Mesenchymal stem cell (in vitro differentiated cells and primary cell): ENCODE results near the gene NOL4L.

Source experiments
- DNase-seq: peaks from one replicate; pipeline ENCODE4 v3.0.0-alpha.2; 2013
- H2AFZ ChIP-seq: one replicate; pipeline ENCODE4 v1.6.1; 2013; ENCODE audit warnings: low read depth, mild to moderate bottlenecking, control low read depth, inconsistent platforms, low read length, moderate library complexity
- H2AK5ac ChIP-seq: 2 replicates; pipeline ENCODE4 v1.6.1; 2013; ENCODE audit warnings: low read length, moderate library complexity, mild to moderate bottlenecking, inconsistent platforms; ENCODE audit not compliant: severe bottlenecking
- H2BK120ac ChIP-seq: one replicate; pipeline ENCODE4 v1.6.1; 2013; ENCODE audit warnings: low read depth, mild to moderate bottlenecking, inconsistent platforms, low read length, moderate library complexity
- H2BK12ac ChIP-seq, 2 experiments: one replicate each; pipeline ENCODE4 v1.6.1; 2013; ENCODE audit warnings: inconsistent platforms in 2 of 2, low read length in 2 of 2, mild to moderate bottlenecking in 2 of 2, moderate library complexity in 2 of 2, control low read depth in 1 of 2
- H2BK15ac ChIP-seq: one replicate; pipeline ENCODE4 v1.6.1; 2013; ENCODE audit warnings: mild to moderate bottlenecking, low read depth, inconsistent platforms; ENCODE audit not compliant: poor library complexity, severe bottlenecking
- H2BK5ac ChIP-seq: 2 replicates; pipeline ENCODE4 v1.6.1; 2013; ENCODE audit warnings: low read depth, mild to moderate bottlenecking, low read length, control low read depth, inconsistent platforms; ENCODE audit not compliant: poor library complexity, severe bottlenecking
- H3K14ac ChIP-seq, 2 experiments: one replicate each; pipeline ENCODE4 v1.6.1; 2013; ENCODE audit warnings: inconsistent platforms in 2 of 2, low read length in 2 of 2, control low read depth in 1 of 2, mild to moderate bottlenecking in 1 of 2, moderate library complexity in 1 of 2
- H3K18ac ChIP-seq, 2 experiments: one replicate each; pipeline ENCODE4 v1.6.1; 2013; ENCODE audit warnings: inconsistent platforms in 2 of 2, low read length in 2 of 2, control low read depth in 1 of 2, low read depth in 1 of 2, mild to moderate bottlenecking in 1 of 2
- H3K23ac ChIP-seq, 2 experiments: one replicate each; pipeline ENCODE4 v1.6.1; 2013; ENCODE audit warnings: inconsistent platforms in 2 of 2, low read length in 2 of 2, mild to moderate bottlenecking in 2 of 2, moderate library complexity in 2 of 2, control low read depth in 1 of 2
- H3K27ac ChIP-seq: 2 replicates; pipeline ENCODE4 v1.5.1; 2013; ENCODE audit warnings: mild to moderate bottlenecking, moderate library complexity, low read length, control low read depth, inconsistent platforms; ENCODE audit not compliant: poor library complexity, severe bottlenecking
- H3K27me3 ChIP-seq, 2 experiments: 2 replicates each; pipeline versions ENCODE4 v1.6.1 to v1.7.0; 2013; ENCODE audit warnings: low read length in 2 of 2, mild to moderate bottlenecking in 2 of 2, moderate library complexity in 2 of 2, control low read depth in 1 of 2, inconsistent platforms in 1 of 2; ENCODE audit not compliant: control insufficient read depth in 1 of 2, insufficient read depth in 1 of 2
- H3K36me3 ChIP-seq, 2 experiments: 2 replicates each; pipeline versions ENCODE4 v1.6.1 to v1.7.0; 2013; ENCODE audit warnings: low read length in 2 of 2, control low read depth in 1 of 2, inconsistent platforms in 1 of 2, low read depth in 1 of 2, mild to moderate bottlenecking in 1 of 2; ENCODE audit not compliant: insufficient read depth in 2 of 2, control insufficient read depth in 1 of 2
- H3K4ac ChIP-seq, 2 experiments: one replicate each; pipeline ENCODE4 v1.6.1; 2013; ENCODE audit warnings: inconsistent platforms in 2 of 2, low read length in 2 of 2, mild to moderate bottlenecking in 2 of 2, moderate library complexity in 2 of 2, control low read depth in 1 of 2, low read depth in 1 of 2
- H3K4me1 ChIP-seq: 2 replicates; pipeline ENCODE4 v1.6.1; 2013; ENCODE audit warnings: low read depth, low read length, control low read depth; ENCODE audit not compliant: control insufficient read depth, insufficient read depth
- H3K4me2 ChIP-seq: 2 replicates; pipeline ENCODE4 v1.6.1; 2013; ENCODE audit warnings: low read length, mild to moderate bottlenecking, inconsistent platforms; ENCODE audit not compliant: poor library complexity, severe bottlenecking
- H3K4me3 ChIP-seq, 2 experiments: 2 replicates each; pipeline versions ENCODE4 v1.5.1 to v1.7.0; 2013; ENCODE audit warnings: low read length in 2 of 2, mild to moderate bottlenecking in 2 of 2, control low read depth in 1 of 2, low read depth in 1 of 2; ENCODE audit not compliant: insufficient read depth in 1 of 2
- H3K79me1 ChIP-seq: replicated peaks from 2 replicates; pipeline ENCODE4 v1.6.1; 2013; ENCODE audit warnings: mild to moderate bottlenecking, control low read depth, low read length, inconsistent platforms; ENCODE audit not compliant: poor library complexity, severe bottlenecking
- H3K9ac ChIP-seq: 2 replicates; pipeline ENCODE4 v1.7.0; 2013; ENCODE audit warnings: mild to moderate bottlenecking, low read length, moderate library complexity
- H3K9me3 ChIP-seq: 2 replicates; pipeline ENCODE4 v1.7.0; 2013; ENCODE audit warnings: mild to moderate bottlenecking, low read length; ENCODE audit not compliant: control insufficient read depth
- H4K8ac ChIP-seq: one replicate; pipeline ENCODE4 v1.6.1; 2013; ENCODE audit warnings: inconsistent platforms, mild to moderate bottlenecking, low read length, moderate library complexity
- H4K91ac ChIP-seq: one replicate; pipeline ENCODE4 v1.6.1; 2013; ENCODE audit warnings: mild to moderate bottlenecking, low read length, inconsistent platforms
- WGBS: methylation state at CpG from one replicate; pipeline ENCODE4 v1.1.7; 2013; ENCODE audit warnings: mixed read lengths; 5-methylcytosine and 5-hydroxymethylcytosine counted together

Gene NOL4L

GRCh38 chr20:32440758-32441078 lies 144.4 kb downstream of the NOL4L start:
- Histone ChIP-seq H4K91ac (no peak overlapping the region), H3K14ac (no peak overlapping the region), H3K4me2 (no peak overlapping the region), H2BK12ac (no peak overlapping the region), H2AFZ (no peak overlapping the region), H3K23ac (no peak overlapping the region), H3K4me3 (no peak overlapping the region), H2BK120ac (no peak overlapping the region), H3K18ac (no peak overlapping the region), H2AK5ac (no peak overlapping the region), H3K4me1 (peaks cover 6% of the 10 kb centered on the region), H2BK15ac (no peak overlapping the region), H3K27ac (no peak overlapping the region), H2BK5ac (no peak overlapping the region), H3K4ac (no peak overlapping the region), H3K36me3 (peaks cover 64 to 84% of the 10 kb centered on the region in 2 experiments), H3K9me3 (no peaks in the 10 kb centered on the region), H3K27me3 (no peaks in the 10 kb centered on the region), H4K8ac (no peak overlapping the region), H3K9ac (no peak overlapping the region), H3K79me1 (peaks cover 63% of the 10 kb centered on the region)
- WGBS = 100% methylated on average over 4 of the region's 4 CpGs
- DNase-seq = no peak

GRCh38 chr20:32440069-32440757 lies 144.9 kb downstream of the NOL4L start:
- peaks cover 66% of the 10 kb centered on the region for H3K79me1 ChIP-seq
- H2AFZ ChIP-seq = no peak overlapping the region
- H2BK15ac ChIP-seq = no peak overlapping the region
- H3K27me3 ChIP-seq = no peaks in the 10 kb centered on the region
- no peak overlapping the region for H3K9ac ChIP-seq
- no peak overlapping the region for H2AK5ac ChIP-seq
- H2BK120ac ChIP-seq = no peak overlapping the region
- no peak overlapping the region for H4K8ac ChIP-seq
- H3K4ac ChIP-seq = no peak overlapping the region
- H2BK12ac ChIP-seq = no peak overlapping the region
- H3K27ac ChIP-seq = no peak overlapping the region
- H4K91ac ChIP-seq = no peak overlapping the region
- no peak overlapping the region for H3K4me3 ChIP-seq
- no peak for DNase-seq
- H3K36me3 ChIP-seq = peaks cover 65 to 84% of the 10 kb centered on the region in 2 experiments
- H3K9me3 ChIP-seq = no peaks in the 10 kb centered on the region
- no peak overlapping the region for H2BK5ac ChIP-seq
- H3K23ac ChIP-seq = no peak overlapping the region
- H3K14ac ChIP-seq = no peak overlapping the region
- WGBS = 92% methylated on average over 6 of the region's 6 CpGs
- H3K4me2 ChIP-seq = no peak overlapping the region
- H3K4me1 ChIP-seq = peaks cover 2% of the 10 kb centered on the region
- no peak overlapping the region for H3K18ac ChIP-seq

GRCh38 chr20:32439132-32439829 lies 145.9 kb downstream of the NOL4L start:
- peak; percentile 79 for DNase-seq
- Histone ChIP-seq H2AK5ac (no peak overlapping the region), H3K27ac (no peak overlapping the region), H3K18ac (peak overlapping the region in 1 of 2 experiments; percentile 13), H3K4me2 (no peak overlapping the region), H3K9ac (peak overlapping the region; percentile 4), H3K27me3 (no peaks in the 10 kb centered on the region), H3K79me1 (peaks cover 68% of the 10 kb centered on the region), H2AFZ (no peak overlapping the region), H3K14ac (no peak overlapping the region), H2BK5ac (no peak overlapping the region), H2BK15ac (no peak overlapping the region), H3K9me3 (no peaks in the 10 kb centered on the region), H2BK120ac (no peak overlapping the region), H2BK12ac (no peak overlapping the region), H3K4me3 (no peak overlapping the region), H3K23ac (peak overlapping the region in 1 of 2 experiments; percentile 9), H4K8ac (no peak overlapping the region), H3K4me1 (peaks cover 2% of the 10 kb centered on the region), H4K91ac (no peak overlapping the region), H3K4ac (no peak overlapping the region), H3K36me3 (peaks cover 69 to 84% of the 10 kb centered on the region in 2 experiments)
- 91% methylated on average over 11 of the region's 11 CpGs for WGBS

- no peak overlapping the region for H3K4me3 ChIP-seq
- no peak overlapping the region for H3K4me2 ChIP-seq
- no peak overlapping the region for H4K91ac ChIP-seq
- no peak overlapping the region for H2AFZ ChIP-seq
- H4K8ac ChIP-seq = no peak overlapping the region
- H2AK5ac ChIP-seq = no peak overlapping the region
- peaks cover 70% of the 10 kb centered on the region for H3K79me1 ChIP-seq
- H3K27ac ChIP-seq = no peak overlapping the region
- H3K27me3 ChIP-seq = no peaks in the 10 kb centered on the region
- H2BK5ac ChIP-seq = no peak overlapping the region
- no peak overlapping the region for H2BK12ac ChIP-seq
- peaks cover 75 to 85% of the 10 kb centered on the region in 2 experiments for H3K36me3 ChIP-seq
- peak overlapping the region; percentile 4 for H3K9ac ChIP-seq
- H3K23ac ChIP-seq = no peak overlapping the region
- H3K18ac ChIP-seq = no peak overlapping the region
- H3K9me3 ChIP-seq = no peaks in the 10 kb centered on the region
- 95% methylated on average over 8 of the region's 8 CpGs for WGBS
- no peak for DNase-seq
- no peak overlapping the region for H3K4ac ChIP-seq
- H2BK120ac ChIP-seq = no peak overlapping the region
- H3K14ac ChIP-seq = no peak overlapping the region
- peaks cover 2% of the 10 kb centered on the region for H3K4me1 ChIP-seq
- H2BK15ac ChIP-seq = no peak overlapping the region
Measured at GRCh38 chr20:32438331-32438858, 146.7 kb downstream of the NOL4L start.
